ENCODE results near the gene CREB3L1.

The CREB3L1 gene

DNA sequence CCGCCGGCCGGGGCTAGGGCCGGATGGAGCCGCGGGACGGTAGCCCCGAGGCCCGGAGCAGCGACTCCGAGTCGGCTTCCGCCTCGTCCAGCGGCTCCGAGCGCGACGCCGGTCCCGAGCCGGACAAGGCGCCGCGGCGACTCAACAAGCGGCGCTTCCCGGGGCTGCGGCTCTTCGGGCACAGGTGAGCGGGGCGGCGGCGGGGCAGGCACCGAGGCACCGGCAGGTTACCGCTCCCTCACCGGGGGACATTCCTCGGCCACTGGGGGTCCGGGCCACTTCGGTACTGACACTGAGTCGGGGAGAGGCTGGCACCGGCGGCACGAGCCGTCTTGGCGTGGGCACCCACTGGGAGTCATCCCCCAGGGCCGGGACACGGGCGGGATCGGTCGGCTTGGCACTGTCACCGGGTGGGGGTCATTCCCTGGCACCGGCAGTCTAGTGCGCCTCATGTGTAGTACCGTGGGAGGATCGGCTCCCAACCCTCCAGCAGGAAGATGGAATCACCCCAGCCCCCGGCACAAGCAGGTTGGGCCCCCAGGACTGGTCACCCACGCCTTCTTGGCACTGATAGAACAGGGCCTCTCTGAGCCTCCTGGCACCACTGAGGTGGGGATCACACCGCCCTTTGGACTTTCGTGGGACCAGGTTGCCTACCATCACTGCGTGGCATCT is 70.3 kb downstream of the CREB3L1 start:
- no peak for DNase-seq

DNA sequence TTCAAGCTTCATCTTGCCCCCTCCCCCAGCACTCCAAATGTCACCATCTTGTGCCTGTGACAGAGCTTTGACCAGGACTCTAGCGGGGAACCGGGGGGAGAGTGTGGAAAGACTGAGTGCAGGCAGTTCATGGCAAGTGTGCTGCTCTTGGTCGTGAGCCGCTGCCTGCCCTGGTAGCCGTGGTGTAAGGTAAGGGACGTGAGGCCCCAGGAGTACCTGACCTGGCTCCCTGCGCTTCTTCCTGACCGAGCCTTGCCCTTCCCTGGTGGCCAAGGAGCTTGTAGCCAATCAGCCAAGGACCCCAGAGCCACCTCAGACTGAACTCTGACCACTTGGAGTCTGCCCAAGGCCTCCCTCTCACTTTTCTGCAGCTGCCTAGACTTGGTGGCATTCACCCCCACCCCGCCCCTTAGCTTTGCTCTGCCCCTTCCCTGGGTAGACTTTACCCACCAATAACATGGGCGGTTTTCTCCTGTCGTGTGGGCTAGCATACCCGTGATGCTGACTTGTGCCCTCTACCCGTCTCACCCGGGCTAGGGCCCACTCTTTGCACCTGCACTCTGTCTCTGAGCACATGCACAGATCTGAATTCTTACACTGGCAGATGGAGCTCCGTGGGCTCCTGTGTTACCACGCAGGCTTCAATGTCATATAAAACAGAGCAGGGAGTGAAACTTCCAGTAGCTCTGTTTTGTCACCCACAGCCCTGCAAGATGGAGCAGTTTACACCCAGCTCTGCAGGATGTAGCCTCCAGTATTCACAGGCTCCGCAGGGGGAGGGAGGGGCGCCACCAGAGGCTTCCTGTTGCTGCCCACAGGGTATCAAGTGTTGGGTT is 71.3 kb downstream of the CREB3L1 start:
- DNase-seq, result peak; percentile 68

DNA sequence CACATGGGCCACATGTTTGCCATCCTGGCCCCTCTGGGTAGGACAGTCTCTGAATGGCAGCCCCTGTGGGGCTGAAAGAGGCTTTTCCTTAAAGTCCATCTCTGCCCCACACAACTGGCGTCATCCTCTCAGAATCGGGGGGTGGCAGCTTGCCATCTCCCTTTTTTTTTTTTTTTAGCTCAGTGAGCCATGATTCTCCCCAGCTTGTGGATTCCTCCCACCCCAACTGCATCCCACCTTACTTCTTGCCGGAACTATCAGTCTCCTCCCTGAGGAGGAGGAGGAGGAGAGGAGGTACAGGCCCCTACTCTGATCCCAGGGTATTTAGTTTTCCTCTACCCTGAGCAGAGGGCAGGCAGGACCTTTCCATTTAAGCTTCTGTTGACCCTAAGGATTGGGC is 73.2 kb downstream of the CREB3L1 start:
- no peak for DNase-seq

DNA sequence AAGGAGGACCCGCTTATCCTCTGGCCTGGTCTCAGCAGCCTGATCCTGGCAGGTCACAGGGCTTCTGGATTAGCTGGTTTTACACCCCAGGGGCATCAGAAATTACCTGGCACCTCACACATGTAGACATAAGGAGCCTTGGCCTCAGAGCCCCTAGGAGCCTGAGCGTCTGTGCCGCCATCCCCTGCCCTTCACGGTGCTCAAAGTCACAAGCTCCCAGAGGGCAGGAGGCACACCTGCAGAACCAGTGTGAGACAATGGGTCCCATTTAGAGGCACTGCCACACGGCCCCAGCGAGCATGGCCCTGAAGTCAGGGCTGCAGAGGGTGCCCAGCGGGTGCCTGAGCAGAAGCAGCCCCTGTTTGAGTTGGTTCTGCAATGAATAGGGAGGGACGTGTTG is 73.7 kb downstream of the CREB3L1 start:
- no peak for DNase-seq

DNA sequence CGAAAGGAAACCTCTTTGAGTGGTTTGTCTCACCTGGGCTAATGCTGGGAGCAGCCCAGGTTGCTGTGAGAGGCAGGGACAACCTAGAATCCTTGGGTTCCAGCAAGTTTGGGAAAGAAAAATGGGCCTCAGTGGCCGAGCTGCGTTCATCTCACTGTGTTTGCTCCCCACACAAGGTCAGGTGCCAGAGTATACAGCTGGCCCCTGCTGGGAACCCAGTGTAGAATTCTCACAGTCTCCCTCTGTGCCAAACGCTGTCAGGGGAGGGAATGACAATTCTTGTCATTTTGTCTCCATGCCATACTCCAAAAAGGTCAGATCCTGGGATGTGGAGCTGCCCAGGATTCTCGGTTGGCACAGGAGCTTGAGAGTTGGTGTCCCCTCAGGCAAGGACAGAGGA is 74.1 kb downstream of the CREB3L1 start:
- DNase-seq, result no peak

DNA sequence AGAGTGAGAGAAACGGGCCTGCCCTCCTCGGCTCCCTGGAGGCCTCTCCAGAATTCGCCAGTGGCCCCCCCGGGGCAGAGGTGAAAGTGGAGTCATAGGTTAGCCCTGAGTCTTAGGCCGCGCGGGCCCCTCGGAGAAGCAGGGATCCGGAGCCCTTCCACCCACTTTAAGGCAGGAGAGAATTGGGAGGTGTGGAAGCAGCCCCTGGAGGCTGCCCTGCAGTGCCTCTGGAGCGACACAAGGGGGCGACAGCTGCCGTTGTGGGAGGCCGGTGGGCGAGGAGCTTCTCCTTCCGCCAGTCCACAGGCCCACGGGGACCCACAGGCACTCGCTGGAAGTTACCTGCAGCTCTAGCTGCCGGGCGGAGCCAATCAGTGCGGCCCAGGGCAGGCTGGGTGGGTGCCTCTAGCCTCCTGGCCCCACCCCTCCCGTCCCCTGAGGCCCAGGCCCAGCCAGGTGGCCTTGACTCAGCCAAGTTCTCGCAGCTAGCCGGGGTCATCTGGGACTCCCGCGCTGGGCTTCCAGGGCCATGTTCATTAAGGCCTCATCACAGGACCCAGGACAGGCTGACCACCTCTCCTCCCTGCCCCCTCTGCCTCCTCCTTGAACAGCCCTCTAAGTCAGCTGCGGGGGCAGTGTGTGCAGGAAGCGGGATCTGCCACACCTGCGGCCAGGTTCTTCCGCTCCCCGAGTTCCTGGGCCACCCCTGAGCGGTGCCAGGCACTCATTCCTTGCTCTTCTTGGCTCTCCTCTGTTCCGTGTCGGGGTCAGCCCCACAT is 74.8 kb downstream of the CREB3L1 start:
- DNase-seq, result peak; percentile 82

DNA sequence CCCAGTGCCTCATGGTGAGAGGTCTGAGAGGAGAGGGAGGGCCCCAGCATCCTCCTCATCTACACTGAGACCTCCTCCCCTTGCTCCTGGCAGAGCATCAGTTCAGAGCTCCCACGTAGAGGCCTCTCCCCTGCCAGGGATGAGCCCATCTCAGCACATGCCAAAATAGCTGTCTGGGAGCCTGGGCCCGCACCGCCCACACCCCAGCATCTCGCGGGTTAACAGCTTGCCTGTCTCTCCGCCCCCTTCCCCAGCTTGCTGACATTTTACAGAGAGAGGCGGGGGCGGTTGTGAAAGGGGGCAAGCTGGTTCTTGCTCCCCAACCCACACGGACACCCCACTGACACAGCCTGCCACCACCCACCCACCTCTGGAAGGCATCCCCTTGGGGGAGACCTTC is 76.2 kb downstream of the CREB3L1 start:
- no peak for DNase-seq

DNA sequence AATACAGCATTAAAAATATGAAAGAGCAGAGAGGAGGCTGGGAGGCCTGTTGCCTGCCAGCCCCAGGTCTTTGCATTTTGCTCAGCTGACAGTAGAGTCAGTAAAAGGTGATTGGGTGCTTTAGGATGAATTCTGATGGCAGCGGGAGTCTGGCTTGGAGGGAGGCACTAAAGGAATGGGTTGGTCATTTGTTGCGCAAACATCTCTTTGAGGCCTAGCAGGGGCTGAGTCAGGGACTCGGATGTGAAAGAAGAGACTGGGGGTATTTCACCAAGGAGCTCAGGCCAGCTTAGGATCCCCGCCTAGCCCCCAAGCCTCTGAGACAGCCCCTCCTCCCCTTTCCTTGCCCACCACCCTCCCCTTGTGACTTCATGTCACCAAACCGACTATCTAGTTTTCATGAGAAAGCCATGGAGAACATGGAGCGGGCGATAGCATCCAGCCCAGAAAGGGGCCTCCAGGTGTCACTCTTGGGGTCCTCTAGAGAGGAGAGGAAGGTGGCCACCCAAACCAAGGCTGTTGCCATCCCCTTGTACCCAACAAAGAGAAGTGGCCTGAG is 79.5 kb downstream of the CREB3L1 start:
- DNase-seq, result no peak

DNA sequence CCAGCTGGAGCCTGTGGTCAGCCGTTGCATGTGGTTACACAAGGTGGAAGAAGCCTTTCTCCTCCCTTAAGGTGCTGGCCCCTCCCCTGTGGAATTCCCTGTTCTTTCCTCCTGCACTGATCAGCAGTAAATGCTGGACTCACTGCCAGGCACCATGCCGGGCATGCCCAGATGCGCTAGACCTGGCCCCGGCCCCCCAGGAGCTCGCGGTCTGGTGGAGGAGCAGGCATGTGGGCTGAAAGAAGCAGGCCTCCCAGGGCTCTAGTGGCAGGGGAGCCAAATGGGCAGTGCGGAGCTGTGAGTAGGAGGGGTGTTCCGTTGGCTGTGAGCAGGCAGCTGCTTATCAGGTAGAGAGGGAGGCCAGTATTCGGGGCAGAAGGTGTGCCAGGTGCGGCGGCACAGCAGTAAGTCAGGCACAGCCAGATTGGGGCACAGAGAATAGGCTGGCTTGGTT is 80.0 kb downstream of the CREB3L1 start:
- DNase-seq, result no peak

DNA sequence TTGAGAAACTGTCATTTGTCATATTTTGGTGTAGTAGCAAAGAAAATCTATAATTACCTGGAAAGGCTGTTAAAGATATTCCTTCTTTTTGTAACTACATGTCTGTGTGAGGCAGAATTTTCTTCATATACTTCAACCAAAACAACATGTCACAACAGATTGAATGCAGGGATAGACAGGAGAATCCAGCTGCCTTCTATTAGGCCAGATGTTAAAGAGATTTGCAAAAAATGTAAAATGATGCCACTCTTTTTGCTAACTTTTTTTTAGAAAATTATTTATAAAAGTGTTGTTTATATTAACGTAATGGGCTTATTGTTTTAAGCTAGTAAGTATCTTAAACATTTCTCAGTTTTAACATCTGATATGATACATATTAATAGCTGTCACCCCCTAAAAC is 82.5 kb downstream of the CREB3L1 start:
- no peak for DNase-seq

DNA sequence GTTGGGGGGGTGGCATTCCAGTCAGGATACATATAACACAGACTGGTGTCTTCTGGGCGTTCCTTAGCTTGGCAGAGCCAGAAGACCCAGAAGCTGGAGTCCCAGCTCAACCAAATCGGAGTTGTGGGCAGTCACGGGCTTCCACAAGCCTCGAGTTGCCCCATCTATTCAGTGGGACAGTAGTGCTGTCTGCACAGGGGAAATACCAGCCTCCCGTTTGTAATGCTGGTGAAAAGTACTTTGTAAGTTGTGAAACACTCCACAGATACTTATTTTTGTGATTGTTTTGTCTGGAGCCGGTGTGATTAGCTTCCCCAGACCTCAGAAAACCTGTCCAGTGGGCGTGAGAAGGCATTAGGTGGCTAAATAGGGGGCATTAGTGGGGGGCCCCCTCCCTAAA is 83.4 kb downstream of the CREB3L1 start:
- no peak for DNase-seq

DNA sequence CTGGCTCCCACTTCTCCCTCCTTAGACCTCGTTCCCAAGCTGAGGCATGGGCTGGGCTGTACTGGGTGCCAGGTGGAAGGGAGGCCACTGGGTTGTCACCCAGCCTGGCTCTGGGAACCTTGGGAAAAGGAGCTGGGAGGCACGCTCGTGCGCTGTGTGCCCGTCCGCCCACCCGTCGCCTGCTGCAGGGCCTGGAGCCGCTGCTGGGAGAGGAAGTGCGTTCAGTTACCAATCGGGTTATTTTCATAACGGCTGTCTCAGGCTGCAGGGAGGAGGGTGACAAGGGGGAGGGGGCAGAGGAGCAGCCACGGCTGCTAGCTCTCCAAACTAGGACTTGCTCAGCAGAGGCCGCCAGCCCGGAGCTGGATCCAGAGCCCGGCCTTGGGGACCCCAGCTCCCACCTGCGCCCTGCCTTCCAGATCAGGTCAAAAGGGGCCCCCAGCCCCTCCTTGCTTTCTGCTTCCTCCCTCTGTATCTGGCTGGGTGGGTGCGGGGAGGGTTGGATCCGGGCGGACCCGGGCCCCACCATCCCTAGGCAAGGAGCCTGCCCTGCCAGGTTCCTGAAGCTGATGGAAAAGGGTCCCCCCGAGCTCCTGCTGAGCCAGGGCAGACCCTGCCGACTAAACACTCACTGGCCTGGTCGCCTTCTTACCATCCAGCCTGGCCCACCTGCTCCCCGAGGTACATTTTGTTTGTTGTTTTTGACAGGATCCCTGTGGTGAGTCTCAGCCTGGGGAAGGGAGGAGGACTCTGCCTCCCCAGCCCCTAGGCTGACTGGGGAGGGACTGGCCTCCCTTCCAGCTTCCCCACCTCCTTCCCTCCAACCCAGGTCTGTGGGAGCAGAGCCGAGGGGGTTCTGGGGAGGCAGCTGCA is 84.1 kb downstream of the CREB3L1 start:
- peak; percentile 64 for DNase-seq

DNA sequence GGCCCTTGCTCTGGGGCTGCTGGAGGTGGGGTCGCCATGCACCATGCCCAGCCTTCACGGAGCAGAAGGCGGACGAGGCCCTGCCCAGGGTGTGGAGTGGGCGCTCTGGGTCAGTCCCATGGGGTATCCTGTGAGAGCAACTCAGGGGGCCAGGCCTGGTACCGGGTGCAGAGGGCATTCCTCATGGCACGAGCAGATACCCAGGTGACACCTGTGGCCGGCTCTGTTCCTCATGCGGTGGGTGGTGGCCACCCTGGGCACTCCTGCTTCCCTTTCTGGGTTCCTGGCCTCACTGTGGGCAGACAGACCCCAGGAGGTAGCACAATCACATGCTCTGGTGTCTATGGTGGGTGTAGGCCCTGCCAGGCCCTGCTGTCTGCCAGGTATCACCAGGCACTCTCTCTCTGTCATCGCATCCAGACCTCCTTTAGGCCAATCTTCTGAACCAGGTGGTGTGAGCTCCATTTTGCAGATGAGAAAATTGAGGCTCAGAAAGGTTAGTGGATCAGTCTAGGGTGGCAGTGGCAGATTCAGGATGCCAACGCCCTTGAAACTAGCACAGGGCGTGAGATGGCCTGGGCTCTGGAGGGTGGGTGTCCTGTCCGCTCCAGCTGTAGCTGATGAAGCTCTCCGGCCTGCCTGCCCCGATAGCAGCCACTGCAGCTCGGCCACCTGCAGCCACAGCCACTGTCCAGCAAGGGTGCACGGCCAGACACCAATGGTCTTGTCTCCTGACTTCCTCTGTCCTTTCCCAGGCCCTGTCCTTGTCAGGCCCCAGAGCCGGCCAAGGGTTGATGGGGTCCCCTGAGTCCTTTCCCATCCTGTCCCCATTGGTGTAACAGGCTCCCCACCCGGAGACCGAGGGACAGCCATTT is 84.9 kb downstream of the CREB3L1 start:
- DNase-seq, result no peak

DNA sequence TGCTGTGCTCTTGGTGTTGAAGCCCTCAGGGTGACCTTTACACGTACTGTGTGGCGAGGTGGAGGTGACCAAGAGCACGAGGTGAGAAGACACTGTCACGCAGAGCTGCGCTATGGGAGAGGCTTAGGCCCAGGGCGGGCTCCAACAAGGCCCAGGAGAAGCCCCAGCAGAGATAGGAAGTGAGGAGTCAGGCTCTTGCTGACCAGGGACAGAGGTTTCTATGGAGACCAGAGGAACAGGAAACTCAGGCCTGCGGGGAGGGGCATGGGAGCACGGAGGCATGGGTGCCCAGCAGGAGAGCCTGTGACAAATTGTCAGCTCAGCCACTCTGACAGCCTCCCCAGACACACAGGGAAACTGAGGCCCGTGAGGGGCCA is 85.6 kb downstream of the CREB3L1 start:
- DNase-seq, result no peak

DNA sequence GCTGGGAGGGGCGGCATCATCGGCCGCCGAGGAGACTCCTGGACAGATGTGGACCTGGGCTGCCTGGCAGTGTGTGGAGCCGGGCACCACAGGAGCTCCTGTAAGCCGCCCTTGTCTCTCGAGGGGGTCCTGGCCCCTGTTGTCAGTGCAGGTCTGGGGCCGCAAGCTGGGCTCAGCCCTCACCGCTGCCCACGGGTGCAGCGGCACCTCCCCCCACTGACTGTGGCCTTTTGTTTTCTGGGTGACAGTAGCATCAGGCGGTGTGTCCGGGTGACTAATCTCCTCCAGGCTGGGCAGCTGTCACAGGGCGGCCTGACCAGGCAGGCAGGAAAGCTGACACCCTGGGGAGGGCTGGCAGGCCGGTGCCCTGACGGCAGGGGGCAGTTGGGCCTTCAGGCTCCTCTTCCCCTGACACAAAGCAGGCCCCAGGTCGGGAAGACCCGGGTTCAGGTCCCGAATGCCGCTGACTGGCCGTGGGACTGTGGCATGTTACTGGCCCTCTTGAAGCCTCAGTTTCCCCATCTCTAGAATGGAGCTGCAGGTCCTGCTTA is 86.1 kb downstream of the CREB3L1 start:
- no peak for DNase-seq

DNA sequence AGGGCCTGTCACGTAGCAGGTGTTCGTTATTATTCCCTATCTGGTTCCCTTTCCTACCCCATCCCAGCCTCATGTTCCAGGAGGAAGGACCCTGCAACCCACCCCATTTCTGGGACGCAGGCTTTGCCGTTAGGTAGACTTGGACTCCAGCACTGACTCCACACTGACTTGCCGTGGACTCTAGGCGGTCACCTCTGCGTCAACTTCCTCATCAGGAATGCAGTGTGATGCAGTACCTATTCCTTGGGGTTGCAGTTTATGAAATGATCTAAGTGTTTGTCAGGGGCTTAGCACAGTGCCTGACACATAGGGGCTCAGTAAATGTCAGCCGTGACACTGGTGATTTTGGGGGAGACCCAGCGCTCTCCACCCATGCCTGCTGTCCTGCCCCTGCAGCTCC is 86.6 kb downstream of the CREB3L1 start:
- DNase-seq, result no peak

DNA sequence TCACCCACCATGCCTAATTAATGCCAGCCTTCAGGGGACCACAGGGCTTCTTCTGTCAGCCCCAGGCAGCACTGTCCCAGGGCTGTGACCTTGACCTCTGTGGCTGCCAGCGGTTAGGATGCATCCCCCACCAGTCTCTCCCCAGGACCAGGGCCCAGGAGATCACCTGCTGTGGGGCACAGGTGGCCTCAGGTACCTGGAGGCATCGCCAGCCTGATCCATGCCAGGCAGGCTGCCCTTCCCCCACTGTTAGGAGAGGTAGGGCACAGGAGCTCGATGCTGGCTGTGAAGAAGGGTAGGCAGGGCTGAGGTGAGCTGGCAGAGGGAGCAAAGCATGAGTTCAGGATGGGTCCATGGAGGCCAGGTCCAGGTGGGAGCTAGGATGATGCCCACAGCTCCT is 87.3 kb downstream of the CREB3L1 start:
- no peak for DNase-seq

DNA sequence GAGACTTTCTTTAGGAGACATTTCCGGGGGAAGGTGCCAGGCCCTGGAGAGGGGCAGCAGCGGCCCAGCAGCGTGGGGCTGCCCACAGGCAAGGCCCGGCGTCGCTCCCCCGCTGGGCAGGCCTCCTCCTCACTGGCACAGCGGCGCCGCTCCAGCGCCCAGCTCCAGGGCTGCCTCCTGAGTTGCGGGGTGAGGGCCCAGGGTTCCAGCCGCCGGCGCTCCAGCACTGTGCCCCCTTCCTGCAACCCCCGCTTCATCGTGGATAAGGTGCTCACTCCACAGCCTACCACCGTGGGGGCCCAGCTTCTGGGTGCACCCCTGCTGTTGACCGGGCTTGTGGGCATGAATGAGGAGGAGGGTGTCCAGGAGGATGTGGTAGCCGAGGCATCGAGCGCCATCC is 88.8 kb downstream of the CREB3L1 start:
- no peak for DNase-seq

DNA sequence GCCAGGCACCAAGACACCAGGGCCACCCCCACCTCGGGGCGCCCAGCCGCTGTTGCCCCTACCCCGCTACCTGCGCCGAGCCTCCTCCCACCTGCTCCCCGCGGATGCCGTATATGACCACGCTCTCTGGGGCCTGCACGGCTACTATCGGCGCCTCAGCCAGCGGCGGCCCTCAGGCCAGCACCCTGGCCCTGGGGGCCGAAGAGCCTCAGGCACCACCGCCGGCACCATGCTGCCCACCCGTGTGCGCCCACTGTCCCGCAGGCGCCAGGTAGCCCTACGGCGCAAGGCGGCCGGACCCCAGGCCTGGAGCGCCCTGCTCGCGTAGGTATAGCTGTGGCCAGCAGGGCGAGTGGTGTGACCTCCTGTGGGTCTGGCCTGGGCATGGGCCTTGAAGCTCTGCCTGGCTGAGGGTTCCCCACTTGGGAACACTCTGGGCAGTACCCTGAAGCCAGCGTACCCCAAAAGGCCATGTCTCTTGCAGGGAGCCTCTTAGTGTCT is 89.2 kb downstream of the CREB3L1 start:
- no peak for DNase-seq

DNA sequence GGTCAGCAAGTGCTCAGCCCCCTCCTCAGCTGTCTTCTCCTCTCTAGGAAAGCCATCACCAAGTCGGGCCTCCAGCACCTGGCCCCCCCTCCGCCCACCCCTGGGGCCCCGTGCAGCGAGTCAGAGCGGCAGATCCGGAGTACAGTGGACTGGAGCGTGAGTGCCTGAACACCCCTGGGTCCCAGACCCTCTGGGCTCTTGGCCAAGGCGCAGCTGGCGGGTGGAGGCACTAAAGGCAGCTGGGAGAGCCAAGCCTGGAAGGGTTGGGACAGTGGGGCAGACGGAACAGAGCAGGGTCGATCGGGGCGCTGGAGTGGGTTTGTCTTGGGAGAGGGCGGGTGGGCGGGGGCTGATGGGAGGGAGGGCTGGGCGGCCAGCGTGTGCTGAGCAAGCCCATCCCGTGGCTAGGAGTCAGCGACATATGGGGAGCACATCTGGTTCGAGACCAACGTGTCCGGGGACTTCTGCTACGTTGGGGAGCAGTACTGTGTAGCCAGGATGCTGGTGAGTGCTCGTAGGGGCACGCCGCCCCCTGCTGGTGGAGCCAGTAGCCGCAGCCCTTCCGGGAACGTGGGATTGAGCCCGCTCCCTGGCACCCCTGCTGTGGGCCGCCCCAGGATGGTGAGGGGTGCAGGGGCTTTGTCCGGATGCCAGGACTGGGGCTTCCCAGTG is 89.9 kb downstream of the CREB3L1 start:
- peak; percentile 81 for DNase-seq
